Right lobe of liver (tissue), 4 donors: ENCODE measurements around the gene TMIE.

ENCODE experiments used
- CTCF ChIP-seq, 4 donors: fragments of 200-600 bp in 3 of 4; fragments of 450-650 bp in 1 of 4; IDR thresholded peaks; one replicate each; pipeline versions ENCODE4 v1.5.1 to v1.8.0; 2016 to 2022; ENCODE audit warnings: antibody characterized with exemption in 4 of 4, mild to moderate bottlenecking in 2 of 4
- POLR2A ChIP-seq: fragments of 450-650 bp; IDR thresholded peaks from one replicate; pipeline ENCODE4 v1.6.1; 2017; ENCODE audit warnings: antibody characterized with exemption, mild to moderate bottlenecking
- donor health status: DM: no; HTN: no; CAD: no.
- donor health status: DM: no; HTN: no; CAD: no.
- donor health status: DM: no; HTN: yes; CAD: no.

GRCh38 chr3:46721009-46721408, 19.8 kb downstream of the TMIE start:
- no peak for TF ChIP-seq CTCF (IDR thresholded peaks at IDR 0.05)
- TF ChIP-seq POLR2A, result no peak
